GM12878 (cell line): ENCODE measurements around the gene SLC29A4. TPM values are rescaled to one million over a fixed set of nuclear protein-coding genes. Genes with fewer than 3 reads are reported as not detected.
"Not testable (repeated sequence)": the region's sequence is repeated elsewhere in the genome, so short reads cannot be mapped to it uniquely, and the experiment has no call there.

ENCODE experiments used
- ATAC-seq: fragments of 200-7000 bp; cut with Tn5 transposase; 3 replicates; pipeline ENCODE4 v1.9.1; 2020; ENCODE audit warnings: mild to moderate bottlenecking, moderate library complexity
- BruUV-seq: library from RNA; stranded (reverse); fragments of 400-500 nt; replicated peaks from 2 replicates; lab custom pipeline; 2021; lab: Mats Ljungman, UMichigan
- CTCF ChIA-PET: fragments of 300-600 bp; sonication (Branson Sonifier 250); formaldehyde crosslinking; extraction: SDS; loops from one replicate; lab custom pipeline; 2021; ENCODE audit warnings: inconsistent platforms; lab: Yijun Ruan, JAX
- POLR2A ChIA-PET: fragments of 350-600 bp; formaldehyde crosslinking; extraction: SDS; loops from one replicate; lab custom pipeline; 2021; ENCODE audit warnings: inconsistent platforms; lab: Charles Lee
- RAD21 ChIA-PET: fragments of 300-600 bp; sonication (Branson Sonifier 250); formaldehyde crosslinking; loops from one replicate; lab custom pipeline; 2023; ENCODE audit warnings: antibody characterized with exemption; ENCODE audit not compliant: unreplicated experiment; lab: Charles Lee
- SMC1A ChIA-PET: fragments of 300-600 bp; sonication (Branson Sonifier 250); formaldehyde crosslinking; loops from one replicate; lab custom pipeline; 2023; ENCODE audit not compliant: unreplicated experiment, uncharacterized antibody; lab: Charles Lee
- DNase-seq: peaks from one replicate; pipeline ENCODE4 v3.0.0-alpha.2; 2011; ENCODE audit warnings: low read depth, low spot score
- FAIRE-seq: peaks from 3 replicates; lab custom pipeline; 2011; peaks lifted over from hg19 to GRCh38; lab: Jason Lieb, UNC
- H2AFZ ChIP-seq: 2 replicates; pipeline ENCODE4 v1.6.0; 2011; ENCODE audit warnings: low read depth, low read length, control low read depth; ENCODE audit not compliant: control insufficient read depth
- H3K27ac ChIP-seq: 2 replicates; pipeline ENCODE4 v1.5.1; 2011; ENCODE audit warnings: control low read depth; ENCODE audit not compliant: control insufficient read depth, insufficient read depth
- H3K27me3 ChIP-seq, 2 experiments: replicated peaks in 1 of 2; 2 replicates each; pipeline versions ENCODE4 v1.6.0 to v1.6.1; 2011; ENCODE audit warnings: low read length in 1 of 2; ENCODE audit not compliant: control insufficient read depth in 2 of 2, insufficient read depth in 2 of 2
- H3K36me3 ChIP-seq, 2 experiments: 2 replicates each; pipeline ENCODE4 v1.5.1; 2011; ENCODE audit warnings: low read length in 1 of 2; ENCODE audit not compliant: control insufficient read depth in 2 of 2, insufficient read depth in 2 of 2
- H3K4me1 ChIP-seq: 2 replicates; pipeline ENCODE4 v1.6.1; 2011; ENCODE audit warnings: mild to moderate bottlenecking, low read length, moderate library complexity, mixed read lengths; ENCODE audit not compliant: control insufficient read depth, insufficient read depth
- H3K4me2 ChIP-seq: 2 replicates; pipeline ENCODE4 v1.6.0; 2011; ENCODE audit warnings: control low read depth; ENCODE audit not compliant: control insufficient read depth, insufficient read depth
- H3K4me3 ChIP-seq: fragments of 200-600 bp; sonication (generic); 2 replicates; pipeline ENCODE4 v1.5.1; 2016
- H3K79me2 ChIP-seq: 2 replicates; pipeline ENCODE4 v1.6.0; 2011; ENCODE audit warnings: low read length; ENCODE audit not compliant: control insufficient read depth, insufficient read depth
- H3K9ac ChIP-seq: 2 replicates; pipeline ENCODE4 v1.8.0; 2011; ENCODE audit warnings: low read length, control low read depth, mixed read lengths; ENCODE audit not compliant: control insufficient read depth, insufficient read depth
- H3K9me3 ChIP-seq: replicated peaks from 3 replicates; pipeline ENCODE4 v1.5.1; 2011; ENCODE audit warnings: mild to moderate bottlenecking, low read length; ENCODE audit not compliant: control insufficient read depth, insufficient read depth
- H4K20me1 ChIP-seq: 2 replicates; pipeline ENCODE4 v1.6.0; 2011; ENCODE audit not compliant: control insufficient read depth, insufficient read depth
- BMI1 ChIP-seq: fragments of 450-650 bp; IDR thresholded peaks from 2 replicates; pipeline ENCODE4 v1.6.1; 2016; ENCODE audit warnings: mild to moderate bottlenecking, moderate library complexity, borderline replicate concordance
- SPI1 ChIP-seq: IDR thresholded peaks from 2 replicates; pipeline ENCODE4 v1.6.1; 2011; ENCODE audit warnings: low read depth, mild to moderate bottlenecking, low read length, moderate library complexity, borderline replicate concordance; ENCODE audit not compliant: insufficient read depth
- YBX1 ChIP-seq: fragments of 450-650 bp; IDR thresholded peaks from 2 replicates; pipeline ENCODE4 v1.6.1; 2016; ENCODE audit warnings: antibody characterized with exemption
- WGBS: methylation state at CpG from one replicate; pipeline ENCODE4 v1.1.6; 2016; ENCODE audit warnings: low lambda C conversion rate; ENCODE audit not compliant: insufficient replicate concordance, insufficient coverage; ENCODE audit errors: missing lambda C conversion rate; 5-methylcytosine and 5-hydroxymethylcytosine counted together
- in situ Hi-C: fragments of 300-500 bp; cut with MboI; formaldehyde crosslinking; loops from 9 replicates; pipeline ENCODE4 v1.14.3; 2018; ENCODE audit warnings: mixed read lengths
- intact Hi-C: fragments of 100-400 bp; cut with micrococcal nuclease; formaldehyde crosslinking; loops from one replicate; pipeline ENCODE4 v1.14.2; 2022; ENCODE audit not compliant: unreplicated experiment
- polyA plus RNA-seq, 11 experiments: library from polyadenylated mRNA; depleted of rRNA in 4 of 11; unstranded in 6 of 11; stranded (reverse) in 5 of 11; fragments of >200 nt; fragmentation: Nextera tagmentation in 4 of 11; fragmentation: Illumina TruSeq in 1 of 11; extraction: Ambion mirVana in 4 of 11; extraction: Trizol in 1 of 11; gene quantifications; 1 replicate in 1 of 11; 2 replicates in 10 of 11; pipeline versions ENCODE4 v1.2.1 to v1.2.3, GENCODE V29; 2011 to 2016; ENCODE audit warnings: inconsistent platforms in 2 of 11, missing spikeins in 2 of 11, low read depth in 1 of 11
- total RNA-seq, 4 experiments: library from RNA; depleted of rRNA in 3 of 4; stranded (reverse); fragments of >200 nt in 3 of 4; fragmentation: Illumina TruSeq in 1 of 4; extraction: Trizol in 1 of 4; gene quantifications; 2 replicates each; pipeline versions ENCODE4 v1.2.1 to v1.2.3, GENCODE V29; 2013 to 2021

Gene SLC29A4
- total and polyA plus RNA-seq, 10 of the 15 experiments (the other 5 are each of a cell fraction or from before 2014, with no cell fraction given): 0.11 to 0.72 (median 0.23) TPM; not detected in 3

DNA sequence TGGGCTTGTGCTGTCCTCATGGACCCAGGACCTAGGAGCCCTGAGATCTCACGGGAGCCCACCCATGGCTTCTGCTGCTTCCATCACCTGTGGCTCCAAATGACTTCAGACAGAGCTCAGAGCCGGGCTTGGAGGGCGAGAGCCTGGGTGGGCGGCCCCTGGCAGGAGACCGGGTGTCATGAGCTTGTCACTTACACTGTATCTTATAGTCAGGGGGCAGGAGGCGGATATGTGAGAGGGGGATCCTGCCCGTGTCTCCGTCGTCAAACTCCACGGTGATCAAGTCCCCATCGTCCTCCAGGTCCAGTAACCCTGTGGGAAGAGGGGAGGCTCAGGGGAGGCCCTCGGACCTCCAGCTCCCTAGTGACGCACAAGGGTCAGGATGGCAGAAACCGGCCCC is 33.0 kb downstream of the SLC29A4 start:
- 91% methylated on average over 14 of the region's 14 CpGs for WGBS
- ATAC-seq (no peak), DNase-seq (no peak), FAIRE-seq (no peak)
- in situ Hi-C loops (no loop called here), intact Hi-C loops (no loop called here)
- no TSS peak for BruUV-seq
- H3K4me2 ChIP-seq: no peak overlapping the region
- H2AFZ ChIP-seq: no peak overlapping the region
- no peaks in the 10 kb centered on the region for H3K4me1 ChIP-seq
- ChIA-PET RAD21 (interaction anchor here (1.5 kb wide), 1 partner anchor 75 kb away, joined by 3 read pairs; no protein-coding TSS in a partner anchor), CTCF (no interaction called here), SMC1A (no interaction called here), POLR2A (interaction anchor here (0.6 kb wide), 1 partner anchor 1051 kb away, joined by 6 read pairs; no protein-coding TSS in a partner anchor)
- no peaks in the 10 kb centered on the region for H3K79me2 ChIP-seq
- no peaks in the 10 kb centered on the region for H3K27me3 ChIP-seq
- 0 out of 4 replicates have a peak, but pooled peaks cover 0 to 5% of the 10 kb centered on the region in 2 experiments for H3K36me3 ChIP-seq
- no peaks in the 10 kb centered on the region for H4K20me1 ChIP-seq
- no peak overlapping the region for H3K9ac ChIP-seq
- TF ChIP-seq BMI1 (no peak), YBX1 (no peak), SPI1 (no peak)
- H3K4me3 ChIP-seq: no peak overlapping the region
- H3K9me3 ChIP-seq: peaks cover 4% of the 10 kb centered on the region; the same call in 2 of the 3 replicates
- H3K27ac ChIP-seq: no peak overlapping the region

DNA sequence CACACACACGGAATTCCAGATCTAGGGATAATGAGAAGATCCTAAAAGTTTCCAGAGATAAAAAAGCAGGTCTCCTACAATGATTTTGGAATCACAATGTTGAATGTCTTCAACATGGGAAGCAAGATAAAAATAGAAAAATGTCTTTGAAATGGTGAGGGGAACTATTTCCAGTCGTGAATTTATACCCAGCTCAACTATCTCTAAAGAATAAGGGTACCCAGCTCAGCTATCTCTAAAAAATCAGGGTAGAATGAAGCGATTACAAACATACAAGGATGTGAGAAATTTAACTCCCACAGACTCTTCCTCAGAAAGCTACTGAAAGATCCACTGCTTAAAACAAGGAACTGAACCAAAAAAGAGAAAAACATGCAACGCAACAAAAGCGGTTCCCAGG is 35.9 kb downstream of the SLC29A4 start:
- H3K27me3 ChIP-seq, ATAC-seq, POLR2A ChIA-PET, H3K4me1 ChIP-seq, RAD21 ChIA-PET, H3K27ac ChIP-seq, intact Hi-C loops, H3K36me3 ChIP-seq, DNase-seq, BruUV-seq, H3K4me3 ChIP-seq, H3K9me3 ChIP-seq, H3K79me2 ChIP-seq, H4K20me1 ChIP-seq, H2AFZ ChIP-seq, H3K4me2 ChIP-seq, H3K9ac ChIP-seq, in situ Hi-C loops, FAIRE-seq: not testable (repeated sequence)
- ChIA-PET CTCF (interaction anchor here (0.9 kb wide), 1 partner anchor 8 kb away, joined by 3 read pairs; no protein-coding TSS in a partner anchor), SMC1A (interaction anchor here (0.8 to 0.9 kb wide), 2 partner anchors 11 to 78 kb away, joined by 3 read pairs; no protein-coding TSS in a partner anchor)
- WGBS: 97% methylated on average over 5 of the region's 5 CpGs
